ENCODE data around the gene HOXA6. TPM values are rescaled to one million over a fixed set of nuclear protein-coding genes. Genes with fewer than 3 reads are reported as not detected.

The HOXA6 gene
- total and polyA plus RNA-seq, 9 of the 15 experiments (the other 6 are each of a cell fraction or from before 2014, with no cell fraction given) = not detected

DNA sequence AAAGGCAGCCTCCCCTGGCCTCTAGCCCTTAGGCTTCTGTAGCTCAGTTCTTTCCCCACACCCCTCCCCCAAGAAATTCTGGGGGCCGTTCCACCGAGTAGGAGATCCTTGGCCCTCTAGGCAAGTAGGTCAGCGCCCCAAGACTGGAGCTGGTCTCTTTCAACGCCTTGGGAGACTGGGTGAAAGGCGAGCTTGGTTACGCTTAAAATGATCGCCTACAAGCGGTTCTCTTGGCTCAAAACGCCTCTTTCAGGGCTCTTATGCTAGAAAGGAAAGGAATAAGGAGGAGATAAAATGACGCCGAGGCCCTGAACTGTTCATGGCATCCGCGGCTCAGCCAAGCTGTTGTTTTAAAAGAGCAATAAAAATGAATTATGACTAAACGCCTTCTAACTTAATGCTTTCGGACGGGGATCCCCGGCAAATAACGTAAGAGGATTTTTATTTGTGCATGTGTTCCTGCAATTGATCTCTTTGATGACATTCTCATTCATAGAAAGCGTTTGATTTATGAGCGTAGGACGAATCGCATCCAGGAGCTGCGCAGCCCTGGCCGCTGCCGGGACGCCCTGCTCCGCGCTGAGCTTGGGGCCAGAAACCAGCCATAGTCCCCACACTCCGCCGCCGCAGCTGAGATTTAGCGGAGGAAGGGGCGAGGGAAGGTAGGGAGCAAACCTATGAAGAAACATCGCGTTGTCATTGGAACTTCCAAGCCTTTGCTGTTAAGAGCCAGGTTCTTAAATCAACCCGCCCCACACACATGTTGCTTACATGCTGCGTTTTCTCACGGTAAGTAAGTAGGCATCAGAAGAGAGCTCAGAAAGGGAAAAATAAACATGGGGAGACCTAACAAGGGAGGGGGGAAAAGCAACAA lies 48.8 kb downstream of the HOXA6 start:
- WGBS (ENCODE audit: insufficient coverage, low coverage, missing lambda C conversion rate) = 23% methylated on average over 37 of the region's 38 CpGs
- no peak overlapping the region for H3K4me2 ChIP-seq (ENCODE audit: insufficient read depth, low read length)
- H4K20me1 ChIP-seq (replicated peaks; ENCODE audit: control insufficient read depth, insufficient read depth, low read length) = no peaks in the 10 kb centered on the region
- CTCF ChIA-PET (ENCODE audit: low intra/inter-chr PET ratio) = no interaction called here
- H3K4me3 ChIP-seq = no peak overlapping the region
- DNase-seq (ENCODE audit: extremely low read depth in 1 of 4, low spot score in 3 of 4) = no peak
- in situ Hi-C loops (cut with MboI) (no loop called here), intact Hi-C loops (cut with micrococcal nuclease) (no loop called here)
- H3K4me1 ChIP-seq (replicated peaks in 1 of 2; ENCODE audit: control insufficient read depth in 2 of 2, insufficient read depth in 2 of 2, low read length in 2 of 2) = peaks cover 0 to 17% of the 10 kb centered on the region in 2 experiments; a peak in 2 of 5 replicates
- H3K9ac ChIP-seq (ENCODE audit: insufficient read depth in 1 of 2, low read depth in 2 of 2, low read length in 2 of 2) = no peak overlapping the region
- ATAC-seq = no peak
- POLR2A ChIA-PET = interaction anchor here (0.6 kb wide), 1 partner anchor 1176 kb away, joined by 3 read pairs; no protein-coding TSS in a partner anchor
- no peak for FAIRE-seq
- H3K36me3 ChIP-seq (ENCODE audit: control insufficient read depth, insufficient read depth, low read length) = no peaks in the 10 kb centered on the region
- peaks cover 60 to 81% of the 10 kb centered on the region in 2 experiments for H3K27me3 ChIP-seq (ENCODE audit: control insufficient read depth in 2 of 2, insufficient read depth in 2 of 2, low read length in 2 of 2)
- BruUV-seq (replicated peaks) = no TSS peak
- H2AFZ ChIP-seq (ENCODE audit: low read depth, low read length) = no peak overlapping the region
- no peak overlapping the region for H3K27ac ChIP-seq (ENCODE audit: extremely low read depth, low read depth, low read length)
- H3K9me3 ChIP-seq (replicated peaks; ENCODE audit: control insufficient read depth, insufficient read depth, low read depth, low read length) = no peaks in the 10 kb centered on the region
- H3K79me2 ChIP-seq (ENCODE audit: control insufficient read depth, insufficient read depth, low read length) = no peaks in the 10 kb centered on the region
- no peaks in the 10 kb centered on the region for H3K9me1 ChIP-seq (ENCODE audit: control insufficient read depth, insufficient read depth, low read length)
- no peak for TF ChIP-seq MAFF (IDR thresholded peaks at IDR 0.05; ENCODE audit: low read length)
- TF ChIP-seq, protein P1, sequence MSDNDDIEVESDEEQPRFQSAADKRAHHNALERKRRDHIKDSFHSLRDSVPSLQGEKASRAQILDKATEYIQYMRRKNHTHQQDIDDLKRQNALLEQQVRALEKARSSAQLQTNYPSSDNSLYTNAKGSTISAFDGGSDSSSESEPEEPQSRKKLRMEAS (CRISPR knock-in tag; IDR thresholded peaks at IDR 0.05) = no peak
- TF ChIP-seq NFE2L1 (tag; IDR thresholded peaks at IDR 0.05; ENCODE audit: borderline replicate concordance, low read depth) = no peak
- TF ChIP-seq SAFB (IDR thresholded peaks at IDR 0.05; ENCODE audit: borderline replicate concordance, low read depth, low read length) = no peak
- TF ChIP-seq RBM15 (IDR thresholded peaks at IDR 0.05; ENCODE audit: insufficient read depth, low read length) = no peak
- TF ChIP-seq, protein P2, sequence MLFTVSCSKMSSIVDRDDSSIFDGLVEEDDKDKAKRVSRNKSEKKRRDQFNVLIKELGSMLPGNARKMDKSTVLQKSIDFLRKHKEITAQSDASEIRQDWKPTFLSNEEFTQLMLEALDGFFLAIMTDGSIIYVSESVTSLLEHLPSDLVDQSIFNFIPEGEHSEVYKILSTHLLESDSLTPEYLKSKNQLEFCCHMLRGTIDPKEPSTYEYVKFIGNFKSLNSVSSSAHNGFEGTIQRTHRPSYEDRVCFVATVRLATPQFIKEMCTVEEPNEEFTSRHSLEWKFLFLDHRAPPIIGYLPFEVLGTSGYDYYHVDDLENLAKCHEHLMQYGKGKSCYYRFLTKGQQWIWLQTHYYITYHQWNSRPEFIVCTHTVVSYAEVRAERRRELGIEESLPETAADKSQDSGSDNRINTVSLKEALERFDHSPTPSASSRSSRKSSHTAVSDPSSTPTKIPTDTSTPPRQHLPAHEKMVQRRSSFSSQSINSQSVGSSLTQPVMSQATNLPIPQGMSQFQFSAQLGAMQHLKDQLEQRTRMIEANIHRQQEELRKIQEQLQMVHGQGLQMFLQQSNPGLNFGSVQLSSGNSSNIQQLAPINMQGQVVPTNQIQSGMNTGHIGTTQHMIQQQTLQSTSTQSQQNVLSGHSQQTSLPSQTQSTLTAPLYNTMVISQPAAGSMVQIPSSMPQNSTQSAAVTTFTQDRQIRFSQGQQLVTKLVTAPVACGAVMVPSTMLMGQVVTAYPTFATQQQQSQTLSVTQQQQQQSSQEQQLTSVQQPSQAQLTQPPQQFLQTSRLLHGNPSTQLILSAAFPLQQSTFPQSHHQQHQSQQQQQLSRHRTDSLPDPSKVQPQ (CRISPR knock-in tag; IDR thresholded peaks at IDR 0.05; ENCODE audit: borderline replicate concordance) = no peak
- no peak for TF ChIP-seq ZFPM2 (CRISPR knock-in tag; IDR thresholded peaks at IDR 0.05)
- TF ChIP-seq, protein P3, sequence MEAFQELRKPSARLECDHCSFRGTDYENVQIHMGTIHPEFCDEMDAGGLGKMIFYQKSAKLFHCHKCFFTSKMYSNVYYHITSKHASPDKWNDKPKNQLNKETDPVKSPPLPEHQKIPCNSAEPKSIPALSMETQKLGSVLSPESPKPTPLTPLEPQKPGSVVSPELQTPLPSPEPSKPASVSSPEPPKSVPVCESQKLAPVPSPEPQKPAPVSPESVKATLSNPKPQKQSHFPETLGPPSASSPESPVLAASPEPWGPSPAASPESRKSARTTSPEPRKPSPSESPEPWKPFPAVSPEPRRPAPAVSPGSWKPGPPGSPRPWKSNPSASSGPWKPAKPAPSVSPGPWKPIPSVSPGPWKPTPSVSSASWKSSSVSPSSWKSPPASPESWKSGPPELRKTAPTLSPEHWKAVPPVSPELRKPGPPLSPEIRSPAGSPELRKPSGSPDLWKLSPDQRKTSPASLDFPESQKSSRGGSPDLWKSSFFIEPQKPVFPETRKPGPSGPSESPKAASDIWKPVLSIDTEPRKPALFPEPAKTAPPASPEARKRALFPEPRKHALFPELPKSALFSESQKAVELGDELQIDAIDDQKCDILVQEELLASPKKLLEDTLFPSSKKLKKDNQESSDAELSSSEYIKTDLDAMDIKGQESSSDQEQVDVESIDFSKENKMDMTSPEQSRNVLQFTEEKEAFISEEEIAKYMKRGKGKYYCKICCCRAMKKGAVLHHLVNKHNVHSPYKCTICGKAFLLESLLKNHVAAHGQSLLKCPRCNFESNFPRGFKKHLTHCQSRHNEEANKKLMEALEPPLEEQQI (IDR thresholded peaks at IDR 0.05) = no peak
- no peak for TF ChIP-seq ZKSCAN8 (CRISPR knock-in tag; IDR thresholded peaks at IDR 0.05)
- TF ChIP-seq ZNF830 (CRISPR knock-in tag; IDR thresholded peaks at IDR 0.05) = no peak
- TF ChIP-seq NCOR1 (IDR thresholded peaks at IDR 0.05) = no peak
- no peak for TF ChIP-seq ARID2 (IDR thresholded peaks at IDR 0.05)
